HG03066 (cell line): ENCODE data around the gene RPS6KA4.
"Not testable (repeated sequence)": the region's sequence is repeated elsewhere in the genome, so short reads cannot be mapped to it uniquely, and the experiment has no call there.

Source experiments
- ATAC-seq: cut with Tn5 transposase; IDR thresholded peaks from one replicate; pipeline ENCODE4 v1.9.1; 2021; ENCODE audit warnings: low read depth; ENCODE audit not compliant: unreplicated experiment

Gene RPS6KA4

DNA sequence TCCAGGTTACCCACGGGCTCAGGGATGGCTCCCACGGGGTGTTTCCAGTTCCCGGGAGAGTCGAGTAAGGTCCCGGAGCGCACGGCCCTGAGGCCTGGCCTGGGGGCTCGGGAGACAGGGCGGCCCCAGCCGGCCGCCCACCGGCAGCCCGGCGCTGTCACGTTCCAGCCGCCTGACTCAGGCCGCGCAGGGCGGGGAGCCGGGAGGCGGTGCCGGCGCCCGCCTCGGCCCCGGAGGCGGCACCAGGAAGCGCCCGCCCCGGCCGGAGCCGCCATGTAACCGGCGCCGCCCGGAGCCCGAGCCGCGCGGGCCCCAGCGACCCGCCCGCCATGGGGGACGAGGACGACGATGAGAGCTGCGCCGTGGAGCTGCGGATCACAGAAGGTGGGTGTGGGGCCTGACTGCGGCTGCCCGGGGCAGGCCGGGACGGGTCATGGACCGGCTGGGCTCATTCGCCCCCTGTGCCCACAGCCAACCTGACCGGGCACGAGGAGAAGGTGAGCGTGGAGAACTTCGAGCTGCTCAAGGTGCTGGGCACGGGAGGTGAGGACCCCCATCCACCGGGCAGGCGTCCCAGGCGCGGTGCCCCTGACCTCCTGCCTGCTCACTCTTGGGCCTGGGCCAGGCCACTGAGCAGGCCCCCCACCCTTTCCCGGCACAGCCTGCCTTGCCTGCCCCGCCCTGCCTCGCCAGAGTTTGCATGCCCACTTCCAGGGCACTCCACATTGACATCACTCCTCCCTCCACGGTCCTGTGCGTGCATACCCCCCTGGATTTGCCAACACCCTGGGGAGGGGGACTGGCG, at the start of gene RPS6KA4:
TSS of gene RPS6KA4 (plus strand) at position 256 of the 805 bp plus-strand sequence. CDS start at position 330, 74 bp downstream.
- ATAC-seq: peak; percentile 65

GRCh38 chr11:64312947-64313346, 46.0 kb upstream of the RPS6KA4 start:
- no peak for ATAC-seq

DNA sequence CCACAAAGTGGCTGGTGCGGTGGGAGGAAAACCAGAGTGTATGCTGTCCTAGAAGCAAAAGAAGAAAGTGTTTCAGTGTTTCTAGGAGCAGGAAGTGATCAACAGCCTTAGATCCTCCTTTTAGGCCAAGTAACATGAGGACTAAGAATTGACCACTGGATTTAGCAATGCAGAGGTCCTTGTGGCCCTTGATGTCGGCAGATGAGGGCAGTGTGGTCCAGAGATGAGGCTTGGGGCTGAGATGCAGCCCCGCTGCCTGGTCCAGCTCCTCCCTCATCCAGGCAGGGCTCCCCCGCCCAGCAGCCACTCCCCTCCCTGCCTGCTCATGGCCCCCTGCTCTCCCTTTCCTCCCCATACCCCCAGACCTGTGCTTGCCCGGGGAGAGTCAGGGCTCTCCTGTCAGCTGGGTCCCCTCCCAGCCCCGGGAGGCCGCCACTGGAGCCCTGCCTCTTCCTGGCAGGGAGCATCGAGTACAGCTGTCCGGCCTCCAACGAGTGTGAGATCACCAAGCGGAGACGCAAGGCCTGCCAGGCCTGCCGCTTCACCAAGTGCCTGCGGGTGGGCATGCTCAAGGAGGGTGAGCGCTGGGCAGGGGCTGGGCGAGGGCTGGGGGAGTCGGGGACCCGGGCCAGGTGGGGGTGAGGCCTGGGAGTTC, 45.3 kb upstream of the RPS6KA4 start:
- no peak for ATAC-seq

DNA sequence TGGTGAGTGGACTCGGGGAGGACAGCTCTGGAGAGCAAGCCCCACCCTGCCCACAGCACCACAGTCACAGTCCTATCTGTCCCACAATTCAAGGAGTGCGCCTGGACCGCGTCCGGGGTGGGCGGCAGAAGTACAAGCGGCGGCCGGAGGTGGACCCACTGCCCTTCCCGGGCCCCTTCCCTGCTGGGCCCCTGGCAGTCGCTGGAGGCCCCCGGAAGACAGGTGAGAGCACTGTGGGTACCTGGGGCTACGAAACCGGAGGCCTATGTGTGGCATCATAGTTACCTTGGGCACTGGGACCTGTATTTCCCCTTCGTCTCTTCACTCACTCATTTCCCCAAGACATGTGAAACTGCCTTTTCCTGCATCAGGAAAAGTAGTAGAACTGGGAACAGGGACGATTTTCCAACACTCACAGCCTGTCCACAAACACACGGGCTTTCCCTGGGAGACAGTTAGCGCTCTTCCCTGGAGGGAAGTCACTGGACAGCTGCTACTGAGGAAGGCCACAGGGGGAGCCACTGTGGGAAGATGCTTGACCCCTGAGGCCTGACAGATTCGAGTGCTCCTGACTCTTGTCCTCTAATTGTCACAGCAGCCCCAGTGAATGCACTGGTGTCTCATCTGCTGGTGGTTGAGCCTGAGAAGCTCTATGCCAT, 44.7 kb upstream of the RPS6KA4 start:
- ATAC-seq: no peak

- ATAC-seq: no peak
Observed at GRCh38 chr11:64314805-64315561, 44.0 kb upstream of the RPS6KA4 start.

GRCh38 chr11:64315667-64316526, 43.1 kb upstream of the RPS6KA4 start:
- ATAC-seq: not testable (repeated sequence)

- ATAC-seq: no peak
Observed at GRCh38 chr11:64316672-64317324, 42.2 kb upstream of the RPS6KA4 start.

GRCh38 chr11:64317325-64317960, 41.5 kb upstream of the RPS6KA4 start, which contains the start of gene TRMT112:
Gene TRMT112, minus strand, starts transcription at chr11:64317559. Its CDS starts 33 bp downstream, at chr11:64317526.
- peak; percentile 62 for ATAC-seq

GRCh38 chr11:64317961-64318765, 40.8 kb upstream of the RPS6KA4 start, which contains the start of gene PRDX5:
Gene PRDX5, plus strand, starts transcription at chr11:64318121. Its CDS starts 95 bp downstream, at chr11:64318216.
- ATAC-seq: peak; percentile 68

DNA sequence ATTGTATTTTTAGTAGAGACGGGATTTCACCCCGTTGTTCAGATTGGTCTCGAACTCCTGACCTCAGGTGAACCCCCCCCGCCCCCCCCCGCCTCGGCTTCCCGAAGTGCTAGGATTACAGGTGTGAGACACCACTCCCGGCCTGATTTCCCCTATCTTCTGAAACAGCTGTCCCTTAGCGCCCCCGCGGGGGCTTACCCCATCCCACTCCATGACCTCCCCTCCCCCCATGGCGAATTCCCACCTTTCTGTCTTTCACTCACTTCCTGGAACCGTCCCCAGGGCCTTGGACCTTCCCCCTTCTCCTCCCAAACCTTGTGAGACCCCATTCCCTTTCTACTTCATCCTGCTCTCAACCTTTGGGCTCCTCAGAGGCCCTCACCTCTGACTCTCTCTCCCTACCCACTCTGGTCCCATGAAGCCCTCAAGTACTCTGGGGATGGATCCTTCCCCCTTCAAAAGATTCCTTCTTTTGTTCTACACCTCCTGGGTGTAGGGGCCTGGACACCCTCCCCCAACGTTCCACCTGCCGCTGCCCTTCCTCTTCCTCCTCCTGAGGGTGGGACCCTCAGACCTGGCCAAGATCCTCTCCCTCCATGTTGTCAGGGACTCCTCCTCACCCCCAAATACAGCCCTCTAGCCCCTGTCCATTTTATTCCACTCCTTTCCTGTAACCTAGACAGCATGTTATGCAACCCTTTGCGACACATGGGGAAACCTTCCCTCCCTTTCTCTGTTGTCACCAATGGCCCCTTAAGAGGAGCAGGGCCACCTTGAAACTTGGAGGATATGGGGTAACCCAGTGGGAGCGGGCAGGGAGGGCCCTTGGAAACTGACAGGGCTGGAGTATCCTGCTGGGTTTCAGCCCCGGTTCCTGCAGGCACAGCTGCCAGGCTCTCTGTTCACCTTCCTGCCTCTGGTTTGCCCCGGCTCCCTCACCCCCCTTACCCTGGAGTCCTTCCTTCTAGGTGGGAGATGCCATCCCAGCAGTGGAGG, 39.9 kb upstream of the RPS6KA4 start:
- no peak for ATAC-seq

- no peak for ATAC-seq
Observed at GRCh38 chr11:64320556-64320955, 38.4 kb upstream of the RPS6KA4 start.

DNA sequence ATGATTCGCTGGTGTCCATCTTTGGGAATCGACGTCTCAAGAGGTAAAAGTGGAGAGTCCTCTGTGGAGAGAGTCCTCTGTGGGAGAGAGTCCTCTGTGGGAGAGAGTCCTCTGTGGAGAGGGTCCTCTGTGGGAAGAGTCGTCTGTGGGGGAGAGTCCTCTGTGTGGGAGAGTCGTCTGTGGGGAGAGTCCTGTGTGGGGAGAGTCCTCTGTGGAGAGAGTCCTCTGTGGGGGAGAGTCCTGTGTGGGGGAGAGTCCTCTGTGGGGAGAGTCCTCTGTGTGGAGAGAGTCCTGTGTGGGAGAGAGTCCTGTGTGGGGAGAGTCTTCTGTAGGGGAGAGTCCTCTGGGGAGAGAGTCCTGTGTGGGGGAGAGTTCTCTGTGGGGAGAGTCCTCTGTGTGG, 37.9 kb upstream of the RPS6KA4 start:
- no peak for ATAC-seq

DNA sequence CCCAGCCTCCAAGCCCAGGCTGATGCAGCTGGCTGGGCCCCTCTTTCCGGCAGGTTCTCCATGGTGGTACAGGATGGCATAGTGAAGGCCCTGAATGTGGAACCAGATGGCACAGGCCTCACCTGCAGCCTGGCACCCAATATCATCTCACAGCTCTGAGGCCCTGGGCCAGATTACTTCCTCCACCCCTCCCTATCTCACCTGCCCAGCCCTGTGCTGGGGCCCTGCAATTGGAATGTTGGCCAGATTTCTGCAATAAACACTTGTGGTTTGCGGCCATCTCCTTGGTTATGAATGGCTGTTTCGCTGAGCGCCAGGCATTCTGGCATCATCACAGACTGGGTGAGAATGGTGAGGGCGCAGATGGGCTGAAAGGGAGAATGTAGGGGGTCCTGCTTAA, 37.4 kb upstream of the RPS6KA4 start:
- no peak for ATAC-seq

DNA sequence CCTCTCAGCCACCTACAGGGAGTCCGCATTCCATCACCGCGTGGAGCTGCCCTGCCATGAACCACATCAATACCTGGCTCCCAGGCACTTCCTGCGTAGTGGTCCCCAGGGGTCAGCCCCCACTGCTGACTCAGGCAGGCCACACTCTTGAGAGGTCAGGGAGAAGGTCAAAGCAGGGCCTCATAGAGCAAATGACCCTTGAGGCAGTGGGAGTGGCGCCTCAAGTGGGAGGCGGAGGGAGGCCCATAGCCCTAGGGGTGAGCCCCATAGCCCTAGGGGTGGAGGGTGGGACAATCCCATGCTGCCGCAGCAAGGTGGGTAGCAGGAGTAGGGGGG, 36.1 kb upstream of the RPS6KA4 start:
- no peak for ATAC-seq

GRCh38 chr11:64323373-64323772, 35.6 kb upstream of the RPS6KA4 start:
- no peak for ATAC-seq

GRCh38 chr11:64323984-64324383, 35.0 kb upstream of the RPS6KA4 start:
- ATAC-seq: not testable (repeated sequence)
